Measurements from ENCODE around the gene TGFBR3L. TPM values are rescaled to one million over a fixed set of nuclear protein-coding genes. Genes with fewer than 3 reads are reported as not detected.

The TGFBR3L gene
- total RNA-seq, 4 donors from 2014 or later = not detected

GRCh38 chr19:7908742-7909461, 5.7 kb upstream of the TGFBR3L start:
- WGBS, 2 donors = 82 to 88% methylated on average over 15 to 16 of the region's 19 CpGs
- DNase-seq (ENCODE audit: low spot score in 2 of 2) = no peak
- H3K27ac ChIP-seq = no peak overlapping the region
- peaks cover 6 to 81% (median 22%) of the 10 kb centered on the region in 3 donors for H3K36me3 ChIP-seq
- no peaks in the 10 kb centered on the region for H3K27me3 ChIP-seq
- no peak for TF ChIP-seq EP300 (IDR thresholded peaks at IDR 0.05)
- no peak for TF ChIP-seq POLR2A (IDR thresholded peaks at IDR 0.05)
- no peak for TF ChIP-seq CTCF (IDR thresholded peaks at IDR 0.05)
- no peaks in the 10 kb centered on the region for H3K9me3 ChIP-seq
- peaks cover 0 to 41% (median 13%) of the 10 kb centered on the region in 4 donors for H3K4me1 ChIP-seq
- no peak overlapping the region for H3K4me3 ChIP-seq

GRCh38 chr19:7909471-7910067, 5.1 kb upstream of the TGFBR3L start:
- no peak overlapping the region for H3K4me3 ChIP-seq
- peaks cover 6 to 84% (median 22%) of the 10 kb centered on the region in 3 donors for H3K36me3 ChIP-seq
- WGBS, 2 donors = 92 to 94% methylated on average over 20 to 21 of the region's 21 CpGs
- no peak overlapping the region for H3K27ac ChIP-seq
- H3K27me3 ChIP-seq = peaks cover 0 to 1% of the 10 kb centered on the region in 2 donors
- peaks cover 0 to 38% (median 10%) of the 10 kb centered on the region in 4 donors for H3K4me1 ChIP-seq
- no peak for DNase-seq (ENCODE audit: low spot score in 2 of 2)
- no peaks in the 10 kb centered on the region for H3K9me3 ChIP-seq
- no peak for TF ChIP-seq EP300 (IDR thresholded peaks at IDR 0.05)
- TF ChIP-seq POLR2A (IDR thresholded peaks at IDR 0.05) = no peak
- TF ChIP-seq CTCF (IDR thresholded peaks at IDR 0.05) = no peak

GRCh38 chr19:7910321-7911161, 4.1 kb upstream of the TGFBR3L start:
- H3K27ac ChIP-seq = no peak overlapping the region
- H3K9me3 ChIP-seq = no peaks in the 10 kb centered on the region
- no peak overlapping the region for H3K4me3 ChIP-seq
- DNase-seq (ENCODE audit: low spot score in 2 of 2) = no peak
- H3K4me1 ChIP-seq = peaks cover 0 to 28% (median under 1%) of the 10 kb centered on the region in 4 donors
- TF ChIP-seq EP300 (IDR thresholded peaks at IDR 0.05) (no peak), CTCF (IDR thresholded peaks at IDR 0.05) (no peak), POLR2A (IDR thresholded peaks at IDR 0.05) (no peak)
- peaks cover 0 to 11% of the 10 kb centered on the region in 2 donors for H3K27me3 ChIP-seq
- H3K36me3 ChIP-seq = peaks cover 6 to 84% (median 22%) of the 10 kb centered on the region in 3 donors
- 89 to 91% methylated on average over 48 to 52 of the region's 54 CpGs for WGBS, 2 donors

DNA sequence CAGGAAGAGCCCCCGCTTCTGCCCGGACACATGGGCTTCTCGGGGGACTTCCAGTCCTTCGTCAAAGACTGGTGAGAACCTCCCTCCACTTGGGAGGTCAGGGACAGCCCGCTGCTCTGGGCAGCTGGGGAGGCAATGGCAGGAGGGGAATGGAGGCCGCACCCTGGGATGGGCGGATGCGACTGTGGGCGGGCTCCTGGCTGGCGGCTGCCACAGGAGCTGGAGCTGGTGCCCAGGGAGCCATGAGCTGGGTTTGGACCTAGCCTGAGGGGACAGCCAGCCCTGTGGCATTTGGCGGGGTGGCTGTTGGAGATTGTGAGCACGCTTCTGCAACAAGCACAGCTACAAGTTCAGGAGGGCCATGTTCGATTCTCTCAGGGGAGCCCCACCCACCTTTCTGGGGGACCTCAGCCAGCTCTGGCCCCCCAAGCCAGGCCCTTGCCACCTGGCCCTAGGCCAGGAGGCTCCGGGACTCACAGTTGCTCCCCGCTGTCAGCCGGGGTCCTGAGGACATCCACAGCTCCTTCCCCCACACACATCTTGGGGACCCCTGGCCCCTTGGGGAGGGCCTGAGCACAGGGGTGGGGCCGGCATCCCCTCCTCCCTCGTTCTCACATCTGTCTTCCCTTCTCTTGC, 3.0 kb upstream of the TGFBR3L start:
- Histone ChIP-seq H3K4me1 (peaks cover 0 to 27% (median 8%) of the 10 kb centered on the region in 4 donors), H3K36me3 (peaks cover 6 to 73% (median 22%) of the 10 kb centered on the region in 3 donors), H3K4me3 (no peak overlapping the region), H3K27ac (no peak overlapping the region), H3K27me3 (peaks cover 0 to 21% of the 10 kb centered on the region in 2 donors), H3K9me3 (no peaks in the 10 kb centered on the region)
- 84 to 86% methylated on average over 15 to 17 of the region's 18 CpGs for WGBS, 2 donors
- no peak for DNase-seq (ENCODE audit: low spot score in 2 of 2)
- TF ChIP-seq POLR2A (IDR thresholded peaks at IDR 0.05) = no peak
- TF ChIP-seq EP300 (IDR thresholded peaks at IDR 0.05) = no peak
- TF ChIP-seq CTCF (IDR thresholded peaks at IDR 0.05) = no peak

Measured in tibial nerve (tissue), 4 donors.